Tibial nerve (tissue), 4 donors: Measurements from ENCODE around the gene FXYD6.

Experiments
- EP300 ChIP-seq, 2 donors: sonication (generic); formaldehyde crosslinking; IDR thresholded peaks; one replicate each; pipeline ENCODE4 v1.6.1; 2017; ENCODE audit warnings: antibody characterized with exemption in 2 of 2, mild to moderate bottlenecking in 1 of 2
- POLR2A ChIP-seq, 2 donors: fragments of 450-650 bp; IDR thresholded peaks; one replicate each; pipeline ENCODE4 v1.6.1; 2017; ENCODE audit warnings: antibody characterized with exemption in 2 of 2, mild to moderate bottlenecking in 2 of 2, moderate library complexity in 2 of 2
- TF ChIP-seq, protein P1 (sequence below), 5 experiments: fragments of 200-600 bp in 3 of 5; fragments of 450-650 bp in 2 of 5; sonication (generic) in 3 of 5; IDR thresholded peaks; one replicate each; pipeline ENCODE4 v1.5.1; 2016 to 2019; ENCODE audit warnings: antibody characterized with exemption in 5 of 5, mild to moderate bottlenecking in 3 of 5, moderate library complexity in 2 of 5

DNA sequence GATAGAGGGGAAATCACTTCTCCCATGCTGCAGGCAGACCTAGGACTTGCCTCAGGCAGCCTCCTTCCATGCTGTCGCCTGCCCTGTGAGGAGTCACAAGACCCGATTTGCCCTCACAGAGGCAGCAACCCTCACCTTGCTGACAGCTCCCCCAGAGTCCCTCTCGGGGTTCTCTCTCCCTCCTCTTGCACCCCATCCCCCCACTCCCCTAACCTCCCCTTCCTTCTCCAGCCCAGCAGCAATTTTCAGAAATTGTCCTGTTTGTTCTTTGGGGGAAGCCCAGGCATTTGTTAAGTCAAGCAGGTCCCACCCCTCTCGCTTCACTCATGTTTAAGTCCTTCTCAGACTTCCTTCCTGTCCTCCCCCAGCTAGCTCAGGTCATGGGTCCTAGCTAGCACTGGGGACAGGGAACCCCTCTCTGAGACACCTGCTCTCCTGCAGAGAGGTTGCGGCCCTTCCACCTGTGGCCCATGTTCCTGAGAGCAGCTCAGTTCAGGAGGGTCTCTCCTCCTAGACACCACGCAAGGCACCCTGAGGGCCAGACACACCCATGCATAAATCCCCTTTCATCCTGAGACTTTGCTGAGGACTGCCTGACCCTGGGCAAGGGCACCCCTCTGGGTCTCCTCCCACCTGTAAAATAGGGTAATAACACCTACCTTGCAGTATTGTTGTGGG lies 45.6 kb downstream of the FXYD6 start:
- TF ChIP-seq POLR2A (IDR thresholded peaks at IDR 0.05), result no peak
- TF ChIP-seq, protein P1, sequence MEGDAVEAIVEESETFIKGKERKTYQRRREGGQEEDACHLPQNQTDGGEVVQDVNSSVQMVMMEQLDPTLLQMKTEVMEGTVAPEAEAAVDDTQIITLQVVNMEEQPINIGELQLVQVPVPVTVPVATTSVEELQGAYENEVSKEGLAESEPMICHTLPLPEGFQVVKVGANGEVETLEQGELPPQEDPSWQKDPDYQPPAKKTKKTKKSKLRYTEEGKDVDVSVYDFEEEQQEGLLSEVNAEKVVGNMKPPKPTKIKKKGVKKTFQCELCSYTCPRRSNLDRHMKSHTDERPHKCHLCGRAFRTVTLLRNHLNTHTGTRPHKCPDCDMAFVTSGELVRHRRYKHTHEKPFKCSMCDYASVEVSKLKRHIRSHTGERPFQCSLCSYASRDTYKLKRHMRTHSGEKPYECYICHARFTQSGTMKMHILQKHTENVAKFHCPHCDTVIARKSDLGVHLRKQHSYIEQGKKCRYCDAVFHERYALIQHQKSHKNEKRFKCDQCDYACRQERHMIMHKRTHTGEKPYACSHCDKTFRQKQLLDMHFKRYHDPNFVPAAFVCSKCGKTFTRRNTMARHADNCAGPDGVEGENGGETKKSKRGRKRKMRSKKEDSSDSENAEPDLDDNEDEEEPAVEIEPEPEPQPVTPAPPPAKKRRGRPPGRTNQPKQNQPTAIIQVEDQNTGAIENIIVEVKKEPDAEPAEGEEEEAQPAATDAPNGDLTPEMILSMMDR (IDR thresholded peaks at IDR 0.05), result no peak
- no peak for TF ChIP-seq EP300 (IDR thresholded peaks at IDR 0.05)
